HPDE6-E6E7 (cell line): ENCODE data around the gene SAXO1.

Experiments
- DNase-seq: peaks from one replicate; pipeline ENCODE4 v3.0.0; 2011; ENCODE audit warnings: missing footprints; ENCODE audit errors: extremely low spot score

Gene SAXO1

DNA sequence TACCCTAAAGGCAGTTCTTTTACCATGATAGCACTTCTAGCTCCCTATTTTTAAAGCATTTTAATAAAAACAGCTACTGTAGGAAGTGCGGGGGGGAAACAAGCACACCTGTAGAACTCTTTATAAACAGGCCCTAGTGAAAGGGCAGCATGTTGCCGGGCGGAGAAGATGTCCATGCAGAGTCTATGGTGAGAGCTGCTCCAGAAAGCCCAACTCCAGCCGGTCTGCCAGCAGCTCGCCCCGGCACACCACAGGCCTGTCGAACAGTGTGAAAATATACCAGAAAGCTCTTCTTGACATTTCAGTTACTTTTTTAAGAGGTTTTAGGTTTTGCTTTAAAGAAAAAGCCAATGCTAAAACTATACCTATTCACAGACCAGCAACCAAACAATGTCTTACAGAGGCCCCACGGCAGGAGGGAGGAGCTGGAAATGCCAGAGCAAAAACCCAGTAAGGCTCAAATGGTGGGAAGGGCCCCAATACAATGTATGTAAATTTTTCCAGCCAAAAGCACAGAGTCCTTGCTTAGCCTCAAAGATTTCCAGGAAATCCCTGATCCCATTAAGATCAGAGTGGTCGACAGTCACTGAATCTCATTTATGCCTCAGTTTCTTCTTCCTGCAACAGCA is 121.2 kb downstream of the SAXO1 start:
- DNase-seq, result no peak

DNA sequence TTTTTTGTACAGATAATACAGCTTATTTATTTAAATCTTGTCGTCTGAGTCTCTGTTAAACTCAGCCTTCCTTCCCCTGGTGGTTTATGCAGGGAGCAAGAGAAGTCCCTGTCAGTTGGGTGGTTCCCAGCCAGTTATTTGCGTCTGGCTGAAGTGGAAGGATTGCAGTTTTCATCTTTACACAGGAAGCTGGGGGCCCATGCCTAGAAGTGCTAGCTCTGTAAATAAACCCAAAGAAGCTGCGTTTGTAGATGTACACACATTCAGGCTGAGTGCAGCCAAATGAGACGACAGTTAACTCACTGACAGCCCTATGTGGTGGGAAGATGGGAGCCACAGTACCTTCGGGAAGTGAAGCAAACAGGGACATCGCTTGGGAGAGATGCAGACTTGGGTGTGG is 122.1 kb downstream of the SAXO1 start:
- DNase-seq, result no peak

DNA sequence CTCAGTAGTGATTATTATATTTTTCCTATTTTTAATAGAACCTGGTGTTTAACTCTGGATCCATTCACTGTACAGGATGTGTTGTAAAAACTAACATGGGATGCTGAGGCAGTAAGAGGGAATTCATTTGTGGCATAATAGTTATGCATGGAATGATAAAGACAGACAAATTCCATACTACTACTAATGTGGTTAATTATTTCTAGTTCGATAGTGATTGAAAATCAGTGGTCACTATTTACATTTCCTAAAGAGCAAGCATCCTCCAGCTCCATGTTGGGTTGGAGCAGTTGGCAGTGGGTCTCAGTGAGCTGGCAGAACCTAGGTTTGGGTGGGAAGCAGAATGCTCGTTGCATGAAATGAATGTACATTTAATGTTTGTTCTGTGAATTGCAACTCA is 122.6 kb downstream of the SAXO1 start:
- DNase-seq, result no peak

DNA sequence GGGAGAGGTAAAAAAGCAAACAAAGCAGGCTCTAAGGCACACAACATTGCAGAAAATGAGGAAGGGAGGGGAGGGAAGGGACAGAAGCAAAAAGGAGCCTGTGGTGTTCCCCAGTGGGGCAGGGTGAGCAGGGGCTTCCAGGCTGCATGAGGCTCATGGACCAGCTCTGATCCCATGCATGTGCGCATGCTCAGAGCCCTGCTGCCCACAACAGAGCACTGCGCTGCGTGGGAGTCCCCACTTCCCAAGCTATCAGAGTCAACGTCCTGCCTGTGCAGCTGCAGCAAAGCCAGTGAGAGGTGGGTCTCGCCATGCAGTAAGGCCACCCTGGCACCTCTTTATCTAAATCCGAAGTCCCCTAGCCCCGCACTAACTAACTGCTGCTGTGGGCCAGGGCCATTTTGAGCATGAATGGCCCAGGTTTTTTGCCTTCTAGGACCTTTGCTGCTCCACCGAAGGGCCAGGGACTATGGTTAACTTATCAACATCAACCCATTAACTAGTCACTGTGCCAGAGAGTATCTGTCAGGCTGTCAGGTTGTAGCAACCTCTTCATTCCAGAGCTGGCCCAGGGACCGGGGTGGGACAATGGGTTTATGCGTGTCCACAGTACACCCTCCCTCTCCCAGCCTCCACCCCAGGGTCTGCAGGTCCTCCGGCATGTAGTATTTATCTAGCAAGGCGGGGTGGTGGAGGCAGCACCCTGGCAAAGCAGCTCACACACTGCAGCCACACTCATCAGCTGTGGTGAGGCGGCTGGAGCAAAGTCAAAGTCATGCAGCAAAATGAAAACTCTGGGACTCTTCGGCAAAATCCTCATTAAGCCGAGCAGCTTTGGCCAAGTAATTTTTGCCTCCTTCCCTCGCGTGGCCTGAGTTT is 123.6 kb downstream of the SAXO1 start:
- no peak for DNase-seq

DNA sequence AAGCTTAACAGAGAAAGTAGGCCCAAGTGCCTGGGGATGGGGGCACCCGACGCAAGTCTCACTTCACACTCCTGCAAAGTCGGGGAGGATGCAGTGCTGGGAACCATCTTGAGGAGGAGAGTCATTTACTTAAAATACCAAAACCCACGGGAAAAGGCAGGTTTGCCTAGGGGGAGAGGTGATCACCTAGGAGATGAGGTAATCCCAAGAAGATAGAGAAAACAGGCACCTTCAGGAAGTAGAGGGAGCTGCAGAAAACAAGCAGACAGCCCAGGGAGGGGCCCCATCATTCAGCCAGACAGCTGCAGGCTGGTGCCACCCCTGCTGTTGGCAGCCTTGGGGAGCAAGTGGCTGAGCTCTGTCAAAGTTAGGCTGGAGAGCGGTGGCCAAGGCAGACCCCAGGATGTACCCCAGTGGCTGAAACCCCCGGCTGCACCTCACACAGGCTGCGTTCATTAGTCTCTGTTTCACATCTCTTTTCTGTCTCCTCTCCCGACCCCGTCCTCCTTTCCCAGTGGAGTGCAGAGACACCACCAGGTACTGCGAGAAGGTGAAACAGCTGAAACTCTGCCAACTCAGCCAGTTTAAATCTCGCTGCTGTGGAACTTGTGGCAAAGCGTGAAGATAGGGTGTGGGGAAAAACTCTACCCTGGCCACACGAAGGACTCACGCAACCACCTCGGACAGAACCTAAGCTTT is 124.9 kb downstream of the SAXO1 start:
- no peak for DNase-seq

DNA sequence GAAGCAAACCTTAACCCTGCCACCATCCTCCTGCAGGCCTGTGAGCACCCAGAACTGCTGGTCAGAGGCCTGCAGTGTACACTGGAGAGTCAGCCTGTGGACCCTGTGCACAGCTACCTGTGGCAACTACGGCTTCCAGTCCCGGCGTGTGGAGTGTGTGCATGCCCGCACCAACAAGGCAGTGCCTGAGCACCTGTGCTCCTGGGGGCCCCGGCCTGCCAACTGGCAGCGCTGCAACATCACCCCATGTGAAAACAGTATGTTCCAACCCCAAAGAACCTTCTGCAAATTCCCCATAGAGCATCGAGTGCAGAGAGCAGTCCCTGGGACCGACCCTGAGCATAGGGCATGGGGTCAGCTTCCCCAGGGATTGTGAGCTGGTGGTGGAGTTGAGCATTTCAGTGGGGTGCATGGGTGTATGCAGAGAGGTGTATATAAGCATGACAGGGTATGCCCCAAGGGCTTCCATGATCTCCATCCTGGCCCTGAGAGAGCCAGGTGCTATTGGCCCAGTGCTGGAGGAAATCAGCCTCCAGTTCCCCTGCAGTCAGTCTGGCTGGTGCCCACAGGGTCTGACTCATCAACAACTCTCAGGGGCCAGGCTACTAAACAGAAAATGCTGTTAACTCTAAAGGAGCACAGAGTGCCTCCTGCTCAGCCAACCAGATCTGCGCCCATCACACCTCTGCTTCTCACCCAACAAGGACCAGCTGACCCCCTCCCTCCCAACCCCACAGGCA is 126.2 kb downstream of the SAXO1 start:
- DNase-seq, result no peak

DNA sequence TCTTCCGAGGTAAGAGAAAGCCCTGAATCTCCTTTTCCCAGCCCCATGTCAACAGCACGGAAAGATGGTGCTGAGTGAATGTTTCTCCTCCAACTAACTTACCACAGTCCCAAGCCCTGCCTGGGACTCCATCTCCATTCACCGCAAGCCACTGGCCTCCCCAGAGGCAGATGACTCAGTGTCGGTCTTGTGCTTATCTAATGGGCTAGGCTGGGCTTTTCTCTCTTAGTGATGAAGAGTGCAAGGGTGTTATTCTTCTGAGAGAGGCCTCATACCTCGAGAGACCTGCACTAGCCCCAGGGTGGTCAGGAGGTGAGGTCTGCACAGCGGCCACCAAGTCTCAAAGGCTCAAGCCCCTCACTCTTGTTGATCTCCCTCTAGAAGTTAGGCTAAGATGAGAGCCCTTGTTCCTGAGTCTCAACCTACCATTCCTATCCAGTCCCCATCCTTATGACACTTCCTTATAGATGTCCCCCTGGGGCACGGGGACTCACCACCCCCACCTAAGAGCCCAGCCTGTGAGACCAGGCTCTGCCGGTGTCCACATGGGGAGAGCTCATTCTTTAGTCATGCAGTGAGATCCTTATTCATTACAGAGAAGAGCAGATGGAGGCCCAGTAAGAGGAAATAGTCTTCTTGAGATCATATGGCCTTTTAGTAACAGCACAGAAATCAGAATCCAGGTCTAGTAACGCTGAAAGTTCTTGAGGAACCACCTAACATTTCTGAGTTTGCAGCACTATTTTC is 127.0 kb downstream of the SAXO1 start:
- no peak for DNase-seq

DNA sequence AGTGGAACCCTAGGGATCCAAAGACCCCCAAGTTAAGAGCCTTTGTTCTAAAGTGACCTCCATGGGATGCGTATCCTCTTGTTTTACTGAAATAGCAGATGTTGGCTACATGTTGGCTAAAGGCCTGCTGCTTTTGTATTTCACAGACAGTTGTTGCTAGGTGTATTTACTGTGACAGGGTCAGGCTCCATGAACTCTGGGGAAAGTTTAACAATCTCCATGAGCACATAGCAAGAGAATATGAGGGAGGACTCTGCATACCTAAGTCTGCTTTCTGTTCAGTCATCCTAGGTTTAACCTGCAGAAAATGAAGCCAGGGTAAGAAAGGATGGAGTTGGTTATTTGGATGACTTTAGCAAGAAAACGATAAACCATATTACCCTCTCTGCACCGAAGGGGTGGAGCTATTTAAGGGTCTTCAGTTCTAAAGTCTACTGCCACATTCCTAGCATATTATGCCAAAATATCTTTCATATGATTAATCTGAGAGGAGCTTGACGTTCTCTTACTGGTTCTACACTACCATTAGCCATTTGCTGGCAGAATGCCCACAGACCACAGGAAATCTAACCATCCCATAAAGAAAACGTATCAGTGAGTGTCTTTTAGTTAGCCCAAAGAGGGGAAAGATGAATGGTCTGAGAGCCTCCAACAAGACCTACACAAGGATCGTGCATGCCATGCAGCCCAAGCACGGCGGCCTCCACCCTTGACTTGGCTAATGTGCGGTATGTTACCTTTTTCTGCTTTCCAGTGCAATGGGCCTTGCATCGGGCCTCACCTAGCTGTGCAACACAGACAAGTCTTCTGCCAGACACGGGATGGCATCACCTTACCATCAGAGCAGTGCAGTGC is 127.8 kb downstream of the SAXO1 start:
- no peak for DNase-seq

DNA sequence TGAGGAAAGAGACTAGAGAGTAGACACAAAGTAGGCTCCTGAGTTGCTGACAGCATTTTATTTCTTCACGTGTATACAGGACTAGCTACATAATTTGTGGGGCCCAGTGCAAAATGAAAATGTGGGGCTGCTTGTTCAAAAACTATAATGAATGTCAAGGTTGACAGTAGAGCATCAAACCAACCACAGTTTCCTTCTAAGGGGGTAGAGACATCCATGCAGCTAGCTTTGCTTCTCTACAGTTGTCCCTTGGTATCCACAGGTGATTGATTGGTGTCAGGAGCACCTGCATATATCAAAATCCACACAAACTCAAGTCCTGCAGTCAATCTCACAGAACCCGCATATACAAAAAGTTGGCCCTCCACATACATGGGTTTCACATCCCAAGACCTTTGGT is 129.6 kb downstream of the SAXO1 start:
- DNase-seq, result no peak

DNA sequence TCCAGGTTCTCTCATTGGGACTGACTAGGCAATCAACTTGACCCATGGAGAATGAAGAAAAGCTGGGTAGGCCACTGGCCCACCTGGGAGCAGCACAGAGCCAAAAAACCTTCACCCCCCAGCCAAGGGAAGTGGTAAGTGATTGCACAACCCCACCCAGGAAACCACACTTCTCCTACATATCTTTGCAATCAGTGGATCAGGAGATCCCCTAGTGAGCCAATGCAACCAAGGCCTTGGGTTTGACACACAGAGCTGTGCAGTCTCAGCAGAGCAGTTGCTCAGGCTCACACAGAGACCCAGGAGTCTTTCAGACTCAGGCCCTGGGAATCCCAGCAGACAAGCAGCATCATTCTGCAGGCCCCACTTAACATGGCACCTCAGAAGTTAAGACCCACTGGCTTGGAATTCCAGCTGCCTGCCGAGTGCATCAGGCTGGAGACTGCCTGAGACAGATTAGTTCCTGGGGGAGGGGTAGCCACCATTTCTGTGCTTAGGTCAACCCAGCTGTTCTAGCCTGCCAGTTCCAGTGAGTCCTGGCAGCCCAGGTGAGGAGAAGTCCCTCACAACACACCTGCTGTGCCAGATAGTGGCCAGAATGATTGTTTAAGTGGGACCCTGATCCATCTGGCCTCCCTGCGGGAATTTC is 136.4 kb downstream of the SAXO1 start:
- DNase-seq, result no peak

DNA sequence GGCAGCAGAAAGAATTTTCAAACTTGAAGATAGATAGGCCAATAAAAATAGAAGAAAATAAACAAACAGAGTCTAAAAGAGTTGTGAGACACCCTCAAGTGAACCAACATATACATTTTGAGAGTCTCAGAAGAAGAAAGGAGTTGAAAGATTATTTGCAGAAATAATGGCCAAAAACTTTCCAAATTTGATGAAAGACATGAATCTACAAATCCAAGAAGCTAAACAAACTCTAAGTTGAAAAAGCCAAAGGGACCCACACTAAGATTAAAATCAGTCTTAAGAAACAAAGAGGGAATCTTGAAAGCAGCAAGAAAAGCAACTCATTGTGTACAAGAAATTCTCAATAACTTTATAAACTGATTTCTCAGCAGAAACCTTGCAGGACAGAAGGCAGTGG is 137.0 kb downstream of the SAXO1 start:
- DNase-seq, result no peak

DNA sequence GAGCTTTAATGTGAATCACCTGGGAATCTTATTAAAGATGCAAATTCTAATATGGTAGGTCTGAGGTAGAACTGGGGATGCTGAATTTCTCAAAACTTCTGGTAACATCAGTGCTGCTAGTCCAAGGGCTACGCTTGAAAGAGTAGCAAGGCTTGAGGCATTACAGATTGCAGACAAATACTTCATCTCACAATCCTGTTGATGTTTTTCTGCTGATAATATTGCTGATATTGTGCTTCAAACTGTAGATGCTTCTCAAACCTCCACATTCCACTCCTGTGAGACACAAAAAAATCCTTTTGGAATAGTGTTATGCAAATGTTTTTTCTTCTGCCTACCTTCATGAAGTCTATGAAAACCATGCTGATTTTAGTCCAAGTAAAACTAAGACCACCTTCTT is 139.5 kb downstream of the SAXO1 start:
- no peak for DNase-seq

DNA sequence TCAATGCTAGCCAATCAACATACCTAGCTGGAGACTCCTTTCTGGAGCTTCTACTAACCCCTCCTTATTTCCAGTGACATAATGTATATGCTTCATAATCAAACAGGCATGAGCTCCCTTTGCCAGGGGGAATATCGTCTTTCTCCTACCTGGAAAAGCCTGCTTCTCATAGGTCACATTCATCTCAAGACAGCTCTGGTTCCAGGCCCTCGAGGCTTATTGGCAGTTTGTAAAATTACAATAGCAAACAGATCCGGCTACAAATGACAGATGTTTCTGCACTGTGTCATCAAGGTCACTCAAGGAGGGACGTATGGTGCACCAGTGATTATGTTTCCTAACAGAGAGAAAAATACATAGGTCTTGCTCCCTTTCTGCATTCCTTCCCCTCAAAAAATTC is 140.0 kb downstream of the SAXO1 start:
- DNase-seq, result no peak

DNA sequence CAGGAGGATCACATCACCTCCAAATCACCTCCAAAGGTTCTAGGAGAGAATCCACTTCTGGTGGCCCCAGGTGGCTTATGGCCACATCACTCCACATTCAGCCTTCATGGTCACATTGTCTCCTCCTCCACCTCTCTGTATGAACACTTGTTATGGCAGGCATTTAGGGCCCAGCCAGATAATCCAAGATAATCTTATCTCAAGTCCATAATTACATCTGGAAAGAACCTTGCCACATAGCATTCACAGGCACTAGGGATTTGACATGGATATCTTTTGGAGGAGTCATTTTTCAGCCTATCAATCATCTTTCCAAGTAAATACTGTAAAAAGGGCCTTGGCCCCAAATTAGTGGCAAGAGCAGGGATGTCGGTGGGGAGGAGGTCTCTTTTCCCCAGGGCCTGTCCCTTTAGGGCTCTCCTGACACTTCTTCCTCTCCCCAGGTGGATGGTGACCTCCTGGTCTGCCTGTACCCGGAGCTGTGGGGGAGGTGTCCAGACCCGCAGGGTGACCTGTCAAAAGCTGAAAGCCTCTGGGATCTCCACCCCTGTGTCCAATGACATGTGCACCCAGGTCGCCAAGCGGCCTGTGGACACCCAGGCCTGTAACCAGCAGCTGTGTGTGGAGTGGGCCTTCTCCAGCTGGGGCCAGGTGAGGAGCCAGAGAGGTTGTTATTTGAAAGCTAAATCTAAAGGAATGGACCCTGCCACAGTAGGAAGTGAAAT is 140.9 kb downstream of the SAXO1 start:
- DNase-seq, result no peak

DNA sequence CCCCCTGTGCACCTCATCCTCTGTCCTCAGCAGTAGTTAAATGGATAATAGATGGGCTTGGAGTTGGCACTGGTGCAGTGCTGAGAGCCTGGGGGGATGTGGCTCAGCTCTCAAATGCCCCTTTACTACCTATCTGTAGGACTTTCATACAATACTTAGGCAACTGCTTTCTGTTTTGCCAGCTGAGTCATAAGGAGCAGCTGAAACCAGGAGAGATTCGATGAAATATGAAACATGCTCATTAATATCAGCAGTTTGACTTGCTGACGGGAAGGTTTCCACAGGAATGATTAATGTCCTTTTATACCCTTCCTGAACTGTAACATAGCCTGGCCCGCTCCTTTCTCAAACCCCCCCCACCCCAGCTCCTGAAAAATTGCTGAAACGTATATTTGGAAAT is 142.6 kb downstream of the SAXO1 start:
- DNase-seq, result peak; percentile 36

DNA sequence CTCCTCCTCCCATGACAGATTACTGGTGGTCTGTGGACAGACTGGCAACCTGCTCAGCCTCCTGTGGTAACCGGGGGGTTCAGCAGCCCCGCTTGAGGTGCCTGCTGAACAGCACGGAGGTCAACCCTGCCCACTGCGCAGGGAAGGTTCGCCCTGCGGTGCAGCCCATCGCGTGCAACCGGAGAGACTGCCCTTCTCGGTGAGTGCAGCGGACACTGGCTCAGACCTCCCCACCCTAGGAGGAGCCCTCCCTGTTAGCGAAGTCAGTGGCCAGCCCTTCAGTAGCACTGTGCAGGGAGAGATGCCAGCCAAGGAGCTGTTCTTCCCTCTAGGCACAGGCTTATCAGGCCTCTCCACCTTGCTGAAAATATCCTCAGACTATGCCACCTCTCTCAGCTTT is 143.5 kb downstream of the SAXO1 start:
- DNase-seq, result no peak

DNA sequence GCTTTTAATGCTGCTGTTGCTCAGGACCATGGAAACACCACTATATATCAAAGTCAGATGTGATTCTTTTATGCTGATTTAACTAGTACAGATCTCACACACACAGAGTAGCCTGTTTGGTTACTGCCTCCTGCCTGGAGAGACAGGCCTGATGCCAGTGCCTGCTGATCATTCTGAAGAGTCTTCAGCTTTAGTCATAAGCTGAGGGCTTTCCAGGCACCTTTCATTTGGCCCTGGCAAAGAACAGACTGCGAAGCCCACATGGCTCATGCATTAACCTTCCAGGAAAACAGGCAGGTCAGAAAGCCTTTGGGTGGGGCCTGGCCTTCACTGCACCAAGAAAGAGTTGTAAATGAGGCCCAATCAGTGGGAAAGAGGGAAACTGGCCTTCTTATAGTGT is 144.7 kb downstream of the SAXO1 start:
- DNase-seq, result no peak

DNA sequence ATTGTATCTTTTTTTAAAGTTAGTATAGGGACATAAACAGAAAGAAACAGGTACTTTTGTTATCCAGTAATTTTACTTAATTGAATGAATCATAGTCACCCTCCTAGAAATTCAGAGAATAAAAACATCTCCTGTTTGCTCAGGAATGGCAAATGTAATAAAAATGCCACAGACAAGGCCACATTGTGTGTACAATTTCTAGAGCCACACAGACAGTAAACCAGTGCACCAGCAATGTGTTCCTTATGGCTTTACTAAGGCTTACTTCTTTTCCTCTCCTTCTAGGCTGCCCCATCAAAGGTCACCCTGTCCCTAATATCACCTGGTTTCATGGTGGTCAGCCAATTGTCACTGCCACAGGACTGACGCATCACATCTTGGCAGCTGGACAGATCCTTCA is 145.5 kb downstream of the SAXO1 start:
- DNase-seq, result no peak

DNA sequence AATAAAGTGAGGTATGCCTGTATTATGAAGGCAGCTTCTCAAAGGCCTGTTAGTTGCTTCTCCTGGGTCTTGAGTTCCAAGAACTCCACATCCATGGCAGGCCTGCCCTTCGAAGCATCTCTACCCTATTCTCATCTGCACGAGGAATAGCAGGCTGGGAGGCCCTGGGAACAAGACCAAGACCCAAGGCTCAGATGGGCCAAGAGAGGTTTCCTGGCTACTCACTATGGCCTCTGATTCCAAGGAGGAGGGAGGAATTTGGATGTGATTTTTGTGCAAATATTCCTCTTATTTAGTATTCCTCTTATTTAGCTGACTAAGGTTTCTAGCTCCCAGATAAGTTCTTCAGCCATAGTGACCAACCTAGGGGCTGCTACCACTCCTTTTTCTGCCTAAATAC is 151.3 kb downstream of the SAXO1 start:
- no peak for DNase-seq
